ENCODE measurements around the gene GPR42. TPM values are rescaled to one million over a fixed set of nuclear protein-coding genes. Genes with fewer than 3 reads are reported as not detected.

The GPR42 gene
- total and polyA plus RNA-seq, 2 of the 4 experiments (the other 2 are of a cell fraction), result not detected

DNA sequence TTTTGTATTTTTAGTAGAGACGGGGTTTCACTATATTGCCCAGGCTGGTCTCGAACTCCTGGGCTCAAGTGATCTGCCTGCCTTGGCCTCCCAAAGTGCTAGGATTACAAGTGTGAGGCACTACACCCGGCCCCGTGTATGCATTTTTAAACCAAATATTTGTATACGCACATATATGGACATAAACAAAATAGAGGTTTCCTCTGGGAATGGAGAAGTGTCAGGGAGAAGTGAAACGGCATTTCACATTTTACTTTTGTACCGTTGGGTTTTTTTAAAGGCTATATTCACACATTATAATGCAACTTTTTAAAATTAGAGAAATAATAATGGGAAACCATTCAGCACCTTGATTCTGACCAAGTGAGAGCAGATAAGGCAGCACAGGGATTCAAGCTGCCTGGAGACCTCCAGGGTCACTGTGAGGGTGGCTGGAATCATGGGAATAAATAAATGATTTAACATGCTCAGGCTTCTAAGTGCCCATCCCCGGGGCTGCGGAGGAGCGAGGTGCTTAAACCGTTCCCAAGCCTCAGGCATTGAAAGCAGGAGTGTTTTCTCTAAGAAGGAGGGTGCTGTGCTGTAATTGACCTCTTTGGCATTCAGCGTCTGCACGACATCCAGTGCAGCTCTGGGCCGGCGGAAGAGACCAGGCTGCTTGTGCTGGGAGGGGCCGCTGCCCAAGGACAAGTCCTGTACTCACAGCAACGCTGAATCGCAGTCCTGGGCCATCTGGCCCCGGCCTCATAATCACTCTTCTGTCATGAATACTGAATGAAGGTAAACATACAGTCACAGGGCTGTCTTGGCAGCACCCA, 24.7 kb downstream of the GPR42 start:
- CTCF ChIA-PET, result interaction anchor here (0.6 to 0.7 kb wide), 3 partner anchors 307 to 837 kb away, joined by 3 to 8 read pairs (median 6); no protein-coding TSS in a partner anchor
- intact Hi-C loops (cut with micrococcal nuclease), result no loop called here
- Histone ChIP-seq H4K20me1 (ENCODE audit: insufficient read depth, low read length) (no peaks in the 10 kb centered on the region), H3K27ac (ENCODE audit: insufficient read depth, low read length) (no peak overlapping the region), H3K4me1 (ENCODE audit: control insufficient read depth, insufficient read depth, low read length) (no peaks in the 10 kb centered on the region), H2BK15ac (ENCODE audit: low read depth, low read length) (no peak overlapping the region), H3K4ac (ENCODE audit: low read depth, low read length) (no peak overlapping the region), H2BK20ac (ENCODE audit: low read depth, low read length) (no peak overlapping the region), H3K56ac (ENCODE audit: extremely low read depth, insufficient read depth, low read length) (no peak overlapping the region), H3K9ac (ENCODE audit: low read depth, low read length) (no peak overlapping the region), H4K5ac (ENCODE audit: low read depth, low read length) (no peak overlapping the region), H3K4me3 (ENCODE audit: insufficient read depth, low read depth, low read length) (no peak overlapping the region), H3K9me3 (ENCODE audit: control insufficient read depth, insufficient read depth, low read length) (no peaks in the 10 kb centered on the region), H3K27me3 (ENCODE audit: control insufficient read depth, insufficient read depth, low read length) (peaks cover 3% of the 10 kb centered on the region; the same call in 1 of the 2 replicates), H3K79me1 (ENCODE audit: low read depth in 1 of 2, low read length in 2 of 2) (no peaks in the 10 kb centered on the region), H2AK5ac (ENCODE audit: low read depth, low read length) (no peak overlapping the region), H3K23ac (ENCODE audit: low read depth, low read length) (no peak overlapping the region), H4K8ac (ENCODE audit: low read depth in 2 of 2, low read length in 2 of 2) (no peak overlapping the region), H3K36me3 (ENCODE audit: control insufficient read depth, insufficient read depth, low read length) (no peaks in the 10 kb centered on the region), H3K9me1 (ENCODE audit: insufficient read depth, low read length) (no peaks in the 10 kb centered on the region), H2BK5ac (ENCODE audit: low read depth, low read length, poor library complexity, severe bottlenecking) (no peak overlapping the region), H3K4me2 (ENCODE audit: low read depth, low read length) (no peak overlapping the region), H3K18ac (ENCODE audit: low read depth, low read length) (no peak overlapping the region), H2AK9ac (replicated peaks; ENCODE audit: low read depth, low read length, poor library complexity) (no peak overlapping the region), H4K91ac (ENCODE audit: insufficient read depth, low read depth, low read length) (no peak overlapping the region), H2AFZ (replicated peaks; ENCODE audit: low read length, poor library complexity) (no peak overlapping the region), H3K14ac (replicated peaks; ENCODE audit: low read depth, low read length) (no peak overlapping the region), H2BK120ac (ENCODE audit: low read depth, low read length) (no peak overlapping the region)
- dilution Hi-C loops (cut with HindIII; ENCODE audit: low sequenced_read_pairs, unreplicated experiment), result no loop called here
- 0 out of 2 replicates have a peak, but pooled peaks have one; percentile 24 for ATAC-seq (ENCODE audit: low read depth)
- 18% methylated on average over 8 of the region's 19 CpGs; no CpG with 5 or more reads in 1 of the 2 experiments for WGBS, 2 experiments (ENCODE audit: extremely low coverage in 2 of 2, insufficient read length in 1 of 2)
- BruUV-seq (replicated peaks), result no TSS peak
- in situ Hi-C loops (cut with MboI; ENCODE audit: low sequenced_read_pairs), result no loop called here
- POLR2A ChIA-PET (ENCODE audit: unreplicated experiment), result no interaction called here
- DNase-seq, result no peak
- TF ChIP-seq CEBPB (IDR thresholded peaks at IDR 0.05; ENCODE audit: low read depth, low read length) (no peak), MAZ (IDR thresholded peaks at IDR 0.05; ENCODE audit: borderline replicate concordance, low read depth, low read length) (no peak), SMC3 (IDR thresholded peaks at IDR 0.05; ENCODE audit: low read depth, low read length) (no peak), RAD21 (IDR thresholded peaks at IDR 0.05; ENCODE audit: low read length) (no peak), NFE2L2 (IDR thresholded peaks at IDR 0.05; ENCODE audit: low read depth, low read length) (no peak), RCOR1 (IDR thresholded peaks at IDR 0.05; ENCODE audit: insufficient replicate concordance, low read length) (no peak), BHLHE40 (IDR thresholded peaks at IDR 0.05; ENCODE audit: low read depth, low read length) (no peak), MXI1 (IDR thresholded peaks at IDR 0.05; ENCODE audit: borderline replicate concordance, low read depth, low read length) (no peak), FOS (IDR thresholded peaks at IDR 0.05; ENCODE audit: low read depth, low read length) (no peak), MAFK (IDR thresholded peaks at IDR 0.05; ENCODE audit: low read depth, low read length) (no peak), CHD1 (IDR thresholded peaks at IDR 0.05; ENCODE audit: low read depth, low read length) (no peak), RFX5 (IDR thresholded peaks at IDR 0.05; ENCODE audit: low read depth, low read length) (no peak), POLR2A (IDR thresholded peaks at IDR 0.05; ENCODE audit: low read depth, low read length) (no peak)
- TF ChIP-seq, protein P1, sequence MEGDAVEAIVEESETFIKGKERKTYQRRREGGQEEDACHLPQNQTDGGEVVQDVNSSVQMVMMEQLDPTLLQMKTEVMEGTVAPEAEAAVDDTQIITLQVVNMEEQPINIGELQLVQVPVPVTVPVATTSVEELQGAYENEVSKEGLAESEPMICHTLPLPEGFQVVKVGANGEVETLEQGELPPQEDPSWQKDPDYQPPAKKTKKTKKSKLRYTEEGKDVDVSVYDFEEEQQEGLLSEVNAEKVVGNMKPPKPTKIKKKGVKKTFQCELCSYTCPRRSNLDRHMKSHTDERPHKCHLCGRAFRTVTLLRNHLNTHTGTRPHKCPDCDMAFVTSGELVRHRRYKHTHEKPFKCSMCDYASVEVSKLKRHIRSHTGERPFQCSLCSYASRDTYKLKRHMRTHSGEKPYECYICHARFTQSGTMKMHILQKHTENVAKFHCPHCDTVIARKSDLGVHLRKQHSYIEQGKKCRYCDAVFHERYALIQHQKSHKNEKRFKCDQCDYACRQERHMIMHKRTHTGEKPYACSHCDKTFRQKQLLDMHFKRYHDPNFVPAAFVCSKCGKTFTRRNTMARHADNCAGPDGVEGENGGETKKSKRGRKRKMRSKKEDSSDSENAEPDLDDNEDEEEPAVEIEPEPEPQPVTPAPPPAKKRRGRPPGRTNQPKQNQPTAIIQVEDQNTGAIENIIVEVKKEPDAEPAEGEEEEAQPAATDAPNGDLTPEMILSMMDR (conservative IDR thresholded peaks at IDR 0.05; ENCODE audit: low read depth, low read length), result no peak
- TF ChIP-seq, protein P2, sequence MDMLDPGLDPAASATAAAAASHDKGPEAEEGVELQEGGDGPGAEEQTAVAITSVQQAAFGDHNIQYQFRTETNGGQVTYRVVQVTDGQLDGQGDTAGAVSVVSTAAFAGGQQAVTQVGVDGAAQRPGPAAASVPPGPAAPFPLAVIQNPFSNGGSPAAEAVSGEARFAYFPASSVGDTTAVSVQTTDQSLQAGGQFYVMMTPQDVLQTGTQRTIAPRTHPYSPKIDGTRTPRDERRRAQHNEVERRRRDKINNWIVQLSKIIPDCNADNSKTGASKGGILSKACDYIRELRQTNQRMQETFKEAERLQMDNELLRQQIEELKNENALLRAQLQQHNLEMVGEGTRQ (IDR thresholded peaks at IDR 0.05; ENCODE audit: low read depth, low read length), result no peak
